Esophagus squamous epithelium (tissue), 5 donors: ENCODE measurements around the gene TMEM132D. TPM values are rescaled to one million over a fixed set of nuclear protein-coding genes. Genes with fewer than 3 reads are reported as not detected.

Experiments
- DNase-seq: peaks from one replicate; lab custom pipeline; 2025; lab: John Stamatoyannopoulos, UW
- H3K27ac ChIP-seq, 4 donors: fragments of 200-600 bp; sonication (generic); one replicate each; pipeline ENCODE4 v1.5.1; 2016 to 2019; ENCODE audit warnings: mild to moderate bottlenecking in 1 of 4
- H3K27me3 ChIP-seq, 4 donors: fragments of 200-600 bp; sonication (generic); 1 replicate in 3 of 4; 2 replicates in 1 of 4; pipeline versions ENCODE4 v1.5.1 to v1.6.0; 2017 to 2021; ENCODE audit warnings: antibody characterized with exemption in 1 of 4
- H3K36me3 ChIP-seq, 3 donors: fragments of 200-600 bp; sonication (generic); one replicate each; pipeline ENCODE4 v1.5.1; 2016 to 2019
- H3K4me1 ChIP-seq, 3 donors: fragments of 200-600 bp; sonication (generic); one replicate each; pipeline ENCODE4 v1.5.1; 2017 to 2019
- H3K4me3 ChIP-seq, 4 donors: fragments of 200-600 bp; sonication (generic); 1 replicate in 3 of 4; 2 replicates in 1 of 4; pipeline ENCODE4 v1.5.1; 2016 to 2019; ENCODE audit warnings: mild to moderate bottlenecking in 2 of 4, moderate library complexity in 1 of 4
- H3K9me3 ChIP-seq, 3 donors: fragments of 200-600 bp; sonication (generic); one replicate each; pipeline ENCODE4 v1.5.1; 2016 to 2019
- POLR2A ChIP-seq, 4 donors: fragments of 450-650 bp; IDR thresholded peaks; one replicate each; pipeline ENCODE4 v1.6.1; 2017; ENCODE audit warnings: antibody characterized with exemption in 4 of 4, mild to moderate bottlenecking in 4 of 4, moderate library complexity in 3 of 4
- WGBS, 2 donors: methylation state at CpG; one replicate each; pipeline ENCODE4 v1.1.5; 2018; 5-methylcytosine and 5-hydroxymethylcytosine counted together
- intact Hi-C: fragments of 100-400 bp; cut with DNase I; formaldehyde crosslinking; loops from one replicate; pipeline ENCODE4 v1.15.0; 2022
- total RNA-seq, 4 donors: library from RNA; depleted of rRNA; stranded (reverse); fragments of >200 nt; gene quantifications; one replicate each; pipeline ENCODE4 v1.1.0, GENCODE V29; 2016
- TF ChIP-seq, protein P1 (sequence below), 6 experiments: fragments of 450-650 bp in 4 of 6; fragments of 200-600 bp in 2 of 6; sonication (generic) in 2 of 6; IDR thresholded peaks; one replicate each; pipeline ENCODE4 v1.5.1; 2016 to 2019; ENCODE audit warnings: antibody characterized with exemption in 6 of 6, mild to moderate bottlenecking in 4 of 6, moderate library complexity in 4 of 6
- donor health status: DM: yes; HTN: yes; CAD: no.

The TMEM132D gene
- total RNA-seq, 4 donors from 2014 or later, result not detected

DNA sequence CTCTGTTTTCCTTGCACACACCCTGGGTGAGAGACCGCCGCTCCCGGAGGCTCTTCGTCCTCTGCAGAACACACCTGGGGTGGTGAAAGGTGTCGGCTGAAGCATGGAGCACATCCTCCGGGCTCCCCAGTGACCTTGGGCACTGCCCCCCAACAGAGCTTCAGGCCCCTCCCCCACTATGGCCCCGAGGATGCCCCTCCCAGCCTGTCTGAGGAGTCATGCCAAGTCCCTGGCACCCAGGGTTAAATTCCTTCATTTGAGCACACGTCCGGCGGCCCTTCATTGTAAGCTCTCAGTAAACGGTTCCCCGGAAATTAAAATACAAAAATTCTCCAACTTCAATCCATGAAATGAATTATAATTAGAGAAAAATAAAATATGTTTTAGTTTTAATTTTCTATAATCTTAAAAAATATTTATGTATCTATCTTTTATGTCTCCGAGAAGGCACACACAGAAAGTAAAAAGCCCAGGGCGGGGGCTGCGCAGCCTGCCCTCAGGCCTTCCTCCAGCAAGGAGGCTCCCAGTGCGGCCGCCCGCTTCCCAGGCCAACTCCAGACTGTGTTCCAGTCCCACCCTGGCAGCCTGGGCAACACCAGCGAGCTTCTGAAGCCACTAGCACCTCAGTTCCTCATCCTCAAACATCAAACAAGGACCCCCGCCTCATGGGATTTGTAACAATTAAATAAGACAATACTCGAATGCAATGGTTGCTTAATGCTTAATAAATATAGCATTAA is 63.5 kb downstream of the TMEM132D start:
- WGBS, 2 donors, result 76 to 86% methylated on average over 15 to 19 of the region's 21 CpGs
- no peak for TF ChIP-seq POLR2A (IDR thresholded peaks at IDR 0.05)
- TF ChIP-seq, protein P1, sequence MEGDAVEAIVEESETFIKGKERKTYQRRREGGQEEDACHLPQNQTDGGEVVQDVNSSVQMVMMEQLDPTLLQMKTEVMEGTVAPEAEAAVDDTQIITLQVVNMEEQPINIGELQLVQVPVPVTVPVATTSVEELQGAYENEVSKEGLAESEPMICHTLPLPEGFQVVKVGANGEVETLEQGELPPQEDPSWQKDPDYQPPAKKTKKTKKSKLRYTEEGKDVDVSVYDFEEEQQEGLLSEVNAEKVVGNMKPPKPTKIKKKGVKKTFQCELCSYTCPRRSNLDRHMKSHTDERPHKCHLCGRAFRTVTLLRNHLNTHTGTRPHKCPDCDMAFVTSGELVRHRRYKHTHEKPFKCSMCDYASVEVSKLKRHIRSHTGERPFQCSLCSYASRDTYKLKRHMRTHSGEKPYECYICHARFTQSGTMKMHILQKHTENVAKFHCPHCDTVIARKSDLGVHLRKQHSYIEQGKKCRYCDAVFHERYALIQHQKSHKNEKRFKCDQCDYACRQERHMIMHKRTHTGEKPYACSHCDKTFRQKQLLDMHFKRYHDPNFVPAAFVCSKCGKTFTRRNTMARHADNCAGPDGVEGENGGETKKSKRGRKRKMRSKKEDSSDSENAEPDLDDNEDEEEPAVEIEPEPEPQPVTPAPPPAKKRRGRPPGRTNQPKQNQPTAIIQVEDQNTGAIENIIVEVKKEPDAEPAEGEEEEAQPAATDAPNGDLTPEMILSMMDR (IDR thresholded peaks at IDR 0.05), result no peak

GRCh38 chr12:129839679-129840078 is 64.1 kb downstream of the TMEM132D start:
- Histone ChIP-seq H3K27ac (no peak overlapping the region), H3K27me3 (peaks cover 0 to 5% (median 0%) of the 10 kb centered on the region in 4 donors), H3K4me1 (no peaks in the 10 kb centered on the region), H3K4me3 (no peak overlapping the region), H3K9me3 (no peaks in the 10 kb centered on the region), H3K36me3 (no peaks in the 10 kb centered on the region)
- intact Hi-C loops, result no loop called here
- DNase-seq, result no peak
- WGBS, 2 donors, result 84 to 88% methylated on average over 8 to 10 of the region's 10 CpGs
- TF ChIP-seq POLR2A (IDR thresholded peaks at IDR 0.05), result no peak
- TF ChIP-seq, protein P1 (IDR thresholded peaks at IDR 0.05), result no peak

More for the DNA sequence above, 63.5 kb downstream of the TMEM132D start:
- Histone ChIP-seq H3K36me3 (no peaks in the 10 kb centered on the region), H3K4me3 (no peak overlapping the region), H3K4me1 (no peaks in the 10 kb centered on the region), H3K27ac (no peak overlapping the region), H3K9me3 (no peaks in the 10 kb centered on the region), H3K27me3 (peaks cover 0 to 5% (median 0%) of the 10 kb centered on the region in 4 donors)
- intact Hi-C loops, result no loop called here
- DNase-seq, result no peak

DNA sequence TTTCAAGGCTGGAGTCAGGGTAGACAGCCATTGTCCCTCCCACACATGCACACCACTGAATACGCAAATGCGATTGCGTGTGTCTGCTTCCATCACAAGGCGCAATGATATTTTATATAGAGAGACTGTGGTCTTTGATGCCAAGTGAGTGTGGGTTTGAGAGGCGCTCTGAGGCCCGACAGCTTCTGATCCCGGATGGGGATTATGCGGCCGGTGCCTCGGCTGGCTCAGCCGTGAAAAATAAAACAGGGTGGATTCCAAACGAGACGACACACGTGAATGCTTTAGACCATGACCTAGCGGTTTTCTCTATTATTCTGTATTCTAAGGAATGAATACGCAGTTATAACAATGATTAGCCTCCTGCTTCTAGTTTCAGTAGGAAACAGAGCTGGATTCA is 72.5 kb downstream of the TMEM132D start:
- intact Hi-C loops, result no loop called here
- 66 to 77% methylated on average over 16 of the region's 16 CpGs for WGBS, 2 donors
- TF ChIP-seq, protein P1 (IDR thresholded peaks at IDR 0.05), result no peak
- TF ChIP-seq POLR2A (IDR thresholded peaks at IDR 0.05), result no peak

DNA sequence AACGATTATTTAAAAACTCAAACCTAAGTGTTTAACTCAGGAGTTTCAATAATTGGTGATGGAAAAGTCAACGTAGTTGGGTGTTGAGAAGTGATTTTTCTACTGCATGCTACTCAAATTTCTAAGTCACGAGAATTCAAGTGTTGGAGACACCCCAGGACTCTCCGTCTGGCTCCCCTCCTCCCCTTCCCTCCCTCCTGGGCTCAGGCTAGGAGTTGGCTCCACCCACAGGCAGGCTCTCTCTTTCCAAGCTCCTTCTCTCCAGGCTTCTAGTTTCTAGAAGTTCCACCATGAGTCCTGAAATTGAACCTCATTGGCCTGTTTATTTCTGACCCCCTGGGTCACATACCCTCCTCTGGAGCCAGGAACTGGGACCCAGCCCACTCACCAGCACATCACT is 73.0 kb downstream of the TMEM132D start:
- DNase-seq, result no peak
- Histone ChIP-seq H3K27me3 (no peaks in the 10 kb centered on the region), H3K4me1 (no peaks in the 10 kb centered on the region), H3K9me3 (peaks cover 0 to 5% (median 0%) of the 10 kb centered on the region in 3 donors), H3K27ac (no peak overlapping the region), H3K36me3 (no peaks in the 10 kb centered on the region), H3K4me3 (no peak overlapping the region)
- intact Hi-C loops, result no loop called here
- no peak for TF ChIP-seq POLR2A (IDR thresholded peaks at IDR 0.05)
- TF ChIP-seq, protein P1 (IDR thresholded peaks at IDR 0.05), result no peak
- WGBS, 2 donors, result 36 to 46% methylated on average over 4 of the region's 4 CpGs

More for the DNA sequence above, 72.5 kb downstream of the TMEM132D start:
- no peak overlapping the region for H3K27ac ChIP-seq
- H3K27me3 ChIP-seq, result no peaks in the 10 kb centered on the region
- no peak overlapping the region for H3K4me3 ChIP-seq
- H3K36me3 ChIP-seq, result no peaks in the 10 kb centered on the region
- H3K9me3 ChIP-seq, result peaks cover 0 to 5% (median 0%) of the 10 kb centered on the region in 3 donors
- no peaks in the 10 kb centered on the region for H3K4me1 ChIP-seq
- DNase-seq, result no peak

DNA sequence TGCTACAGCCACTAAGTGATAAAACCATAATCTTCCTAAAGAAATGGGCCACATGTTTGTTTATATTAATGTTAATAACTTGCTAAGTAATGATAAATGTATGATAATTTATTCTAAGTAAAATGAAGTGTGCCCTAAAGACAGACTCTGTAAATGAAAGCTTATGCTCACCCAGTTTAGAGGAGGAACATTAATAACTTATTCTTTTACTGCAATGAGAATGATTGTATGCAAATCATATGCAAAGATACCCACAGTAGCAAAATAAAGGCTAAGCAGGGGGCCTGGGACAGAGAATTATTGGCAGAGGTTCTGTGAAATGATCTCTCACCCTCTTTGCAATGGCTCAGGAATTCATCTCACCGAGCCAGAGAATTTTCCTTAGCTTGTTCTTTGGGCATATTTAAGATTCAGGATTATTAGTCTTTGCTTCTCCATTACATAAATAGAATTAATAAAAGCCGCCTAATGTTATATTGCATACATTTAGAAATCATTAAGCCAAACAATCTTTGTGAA is 75.9 kb downstream of the TMEM132D start:
- H3K4me3 ChIP-seq, result no peak overlapping the region
- intact Hi-C loops, result no loop called here
- TF ChIP-seq POLR2A (IDR thresholded peaks at IDR 0.05), result no peak
- TF ChIP-seq, protein P1 (IDR thresholded peaks at IDR 0.05), result no peak
- no peaks in the 10 kb centered on the region for H3K27me3 ChIP-seq
- peaks cover 0 to 9% (median 0%) of the 10 kb centered on the region in 3 donors for H3K9me3 ChIP-seq
- H3K27ac ChIP-seq, result no peak overlapping the region
- WGBS, 2 donors, result 40 to 44% methylated on average over 2 of the region's 2 CpGs
- no peaks in the 10 kb centered on the region for H3K36me3 ChIP-seq
- no peaks in the 10 kb centered on the region for H3K4me1 ChIP-seq
- DNase-seq, result no peak
